ENCODE measurements around the gene TMEM190.

GRCh38 chr19:55384131-55384919, 7.7 kb downstream of the TMEM190 start, which contains the start of gene TMEM238:
- no peak for TF ChIP-seq PRDM10 (tag by site-specific recombination; IDR thresholded peaks at IDR 0.05)
- TF ChIP-seq BCL11B (tag by site-specific recombination; IDR thresholded peaks at IDR 0.05; ENCODE audit: low read depth): no peak
- no peak for TF ChIP-seq EGR2 (tag by site-specific recombination; IDR thresholded peaks at IDR 0.05; ENCODE audit: low read depth)
- no peak for TF ChIP-seq ZNF138 (tag by site-specific recombination; IDR thresholded peaks at IDR 0.05; ENCODE audit: borderline replicate concordance)
- TF ChIP-seq CTCF (tag by site-specific recombination; IDR thresholded peaks at IDR 0.05): no peak
- TF ChIP-seq HOXC10 (CRISPR knock-in tag; IDR thresholded peaks at IDR 0.05): no peak
- TF ChIP-seq ZNF426 (tag by site-specific recombination; IDR thresholded peaks at IDR 0.05): no peak
- TF ChIP-seq ZNF776 (tag by site-specific recombination; IDR thresholded peaks at IDR 0.05; ENCODE audit: borderline replicate concordance): no peak
- TF ChIP-seq ZBTB11 (tag by site-specific recombination; conservative IDR thresholded peaks at IDR 0.05; ENCODE audit: low read depth): no peak
- TF ChIP-seq TCF7L2 (IDR thresholded peaks at IDR 0.05; ENCODE audit: borderline replicate concordance, low read depth, low read length): no peak

Measured in HEK293 (cell line).